Keratinocyte (primary cell): Measurements from ENCODE around the gene PICALM. TPM values are rescaled to one million over a fixed set of nuclear protein-coding genes. Genes with fewer than 3 reads are reported as not detected.

Source experiments
- DNase-seq: peaks from one replicate; pipeline ENCODE4 v3.0.0-alpha.2; 2011; ENCODE audit warnings: low read depth, missing footprints, low spot score
- FAIRE-seq: peaks from 2 replicates; lab custom pipeline; 2011; peaks lifted over from hg19 to GRCh38; lab: Jason Lieb, UNC
- H2AFZ ChIP-seq: 2 replicates; pipeline ENCODE4 v1.6.0; 2012; ENCODE audit warnings: low read length, control low read depth, inconsistent platforms; ENCODE audit not compliant: control insufficient read depth
- H3K27ac ChIP-seq: 2 replicates; pipeline ENCODE4 v1.5.1; 2011; ENCODE audit warnings: low read length; ENCODE audit not compliant: control insufficient read depth, insufficient read depth
- H3K27me3 ChIP-seq: 3 replicates; pipeline ENCODE4 v1.6.0; 2011; ENCODE audit warnings: low read length; ENCODE audit not compliant: control insufficient read depth, insufficient read depth; ENCODE audit errors: extremely low read depth
- H3K36me3 ChIP-seq, 2 experiments: 2 replicates in 1 of 2; 3 replicates in 1 of 2; pipeline ENCODE4 v1.5.1; 2011; ENCODE audit warnings: low read length in 2 of 2, mild to moderate bottlenecking in 1 of 2; ENCODE audit not compliant: control insufficient read depth in 2 of 2, insufficient read depth in 2 of 2; ENCODE audit errors: extremely low read depth in 1 of 2
- H3K4me1 ChIP-seq: 3 replicates; pipeline ENCODE4 v1.5.1; 2011; ENCODE audit warnings: low read length; ENCODE audit not compliant: control insufficient read depth, insufficient read depth; ENCODE audit errors: extremely low read depth
- H3K4me2 ChIP-seq: 3 replicates; pipeline ENCODE4 v1.6.0; 2011; ENCODE audit warnings: low read depth, low read length; ENCODE audit not compliant: control insufficient read depth, insufficient read depth; ENCODE audit errors: extremely low read depth
- H3K4me3 ChIP-seq, 3 experiments: fragments of 200-600 bp in 1 of 3; sonication (generic) in 1 of 3; 2 replicates in 2 of 3; 3 replicates in 1 of 3; pipeline ENCODE4 v1.5.1; 2011 to 2016; ENCODE audit warnings: low read length in 3 of 3, mild to moderate bottlenecking in 3 of 3, control low read depth in 2 of 3, inconsistent platforms in 1 of 3, low read depth in 1 of 3, mixed read lengths in 1 of 3, mixed run types in 1 of 3, moderate library complexity in 1 of 3; ENCODE audit not compliant: control insufficient read depth in 2 of 3, insufficient read depth in 2 of 3; ENCODE audit errors: extremely low read depth in 1 of 3
- H3K79me2 ChIP-seq: 2 replicates; pipeline ENCODE4 v1.6.0; 2012; ENCODE audit warnings: low read length; ENCODE audit not compliant: control insufficient read depth, insufficient read depth
- H3K9ac ChIP-seq: 3 replicates; pipeline ENCODE4 v1.6.0; 2011; ENCODE audit warnings: low read length; ENCODE audit not compliant: control insufficient read depth, insufficient read depth; ENCODE audit errors: extremely low read depth
- H3K9me1 ChIP-seq: 3 replicates; pipeline ENCODE4 v1.6.0; 2011; ENCODE audit warnings: low read length; ENCODE audit not compliant: control insufficient read depth, insufficient read depth; ENCODE audit errors: extremely low read depth
- H3K9me3 ChIP-seq: 2 replicates; pipeline ENCODE4 v1.5.1; 2012; ENCODE audit warnings: low read depth, low read length; ENCODE audit not compliant: control insufficient read depth
- H4K20me1 ChIP-seq: 3 replicates; pipeline ENCODE4 v1.6.0; 2011; ENCODE audit warnings: low read length; ENCODE audit not compliant: control insufficient read depth, insufficient read depth; ENCODE audit errors: extremely low read depth
- CTCF ChIP-seq, 3 experiments: IDR thresholded peaks in 1 of 3; conservative IDR thresholded peaks in 1 of 3; optimal IDR thresholded peaks in 1 of 3; 2 replicates in 2 of 3; 3 replicates in 1 of 3; pipeline versions ENCODE3 to v1.5.1; 2011; ENCODE audit warnings: low read length in 3 of 3, mild to moderate bottlenecking in 3 of 3, moderate library complexity in 2 of 3, control low read depth in 1 of 3, inconsistent platforms in 1 of 3; ENCODE audit not compliant: insufficient read depth in 2 of 3; ENCODE audit errors: extremely low read depth in 1 of 3
- EZH2 ChIP-seq: IDR thresholded peaks from one replicate; pipeline ENCODE4 v1.6.1; 2012; ENCODE audit warnings: inconsistent platforms, mild to moderate bottlenecking, low read length, moderate library complexity
- dilution Hi-C: fragments of 300-500 bp; cut with MboI; formaldehyde crosslinking; loops from one replicate; pipeline ENCODE4 v1.7.0; 2020; ENCODE audit warnings: low sequenced_read_pairs; ENCODE audit not compliant: extremely low pct_ligation_motif_present
- polyA plus RNA-seq, 5 experiments: library from polyadenylated mRNA; depleted of rRNA in 3 of 5; stranded (reverse) in 3 of 5; stranded (forward) in 1 of 5; unstranded in 1 of 5; fragments of >200 nt; gene quantifications; 1 replicate in 1 of 5; 2 replicates in 3 of 5; 3 replicates in 1 of 5; pipeline versions ENCODE4 v1.2.1 to v1.2.3, GENCODE V29; 2011 to 2012; ENCODE audit warnings: missing spikeins in 2 of 5, low read depth in 1 of 5, low replicate concordance in 1 of 5

Gene PICALM
- polyA plus RNA-seq, 1 donor (not counting 4 experiments of a cell fraction or from before 2014, with no cell fraction given): 293 TPM

GRCh38 chr11:85989746-85990145 lies 79.1 kb downstream of the PICALM start:
- H3K27me3 ChIP-seq: no peaks in the 10 kb centered on the region
- H3K9me1 ChIP-seq: no peaks in the 10 kb centered on the region
- peaks cover 6% of the 10 kb centered on the region for H3K79me2 ChIP-seq
- dilution Hi-C loops: no loop called here
- DNase-seq (no peak), FAIRE-seq (no peak)
- no peak overlapping the region for H3K4me3 ChIP-seq
- no peaks in the 10 kb centered on the region for H4K20me1 ChIP-seq
- H3K4me2 ChIP-seq: no peak overlapping the region
- H3K36me3 ChIP-seq: peaks cover 4 to 8% of the 10 kb centered on the region in 2 experiments
- H3K9ac ChIP-seq: no peak overlapping the region
- H3K9me3 ChIP-seq: no peaks in the 10 kb centered on the region
- H2AFZ ChIP-seq: no peak overlapping the region
- H3K27ac ChIP-seq: no peak overlapping the region
- H3K4me1 ChIP-seq: no peaks in the 10 kb centered on the region
- TF ChIP-seq CTCF (optimal IDR thresholded peaks at IDR 0.05 in 1 of 3, IDR thresholded peaks at IDR 0.05 in 1 of 3, conservative IDR thresholded peaks at IDR 0.05 in 1 of 3; ENCODE audit: extremely low read depth in 1 of 3, insufficient read depth in 2 of 3, low read length in 3 of 3) (no peak), EZH2 (no peak)

- H3K9me1 ChIP-seq: no peaks in the 10 kb centered on the region
- no peaks in the 10 kb centered on the region for H4K20me1 ChIP-seq
- no peaks in the 10 kb centered on the region for H3K27me3 ChIP-seq
- H3K27ac ChIP-seq: no peak overlapping the region
- no peaks in the 10 kb centered on the region for H3K9me3 ChIP-seq
- H2AFZ ChIP-seq: no peak overlapping the region
- H3K4me1 ChIP-seq: no peaks in the 10 kb centered on the region
- H3K4me3 ChIP-seq: no peak overlapping the region
- DNase-seq: no peak
- H3K36me3 ChIP-seq: peaks cover 3 to 4% of the 10 kb centered on the region in 2 experiments
- peaks cover 6% of the 10 kb centered on the region for H3K79me2 ChIP-seq
- dilution Hi-C loops: no loop called here
- no peak for FAIRE-seq
- no peak overlapping the region for H3K4me2 ChIP-seq
- TF ChIP-seq EZH2: no peak
- TF ChIP-seq CTCF (optimal IDR thresholded peaks at IDR 0.05 in 1 of 3, IDR thresholded peaks at IDR 0.05 in 1 of 3, conservative IDR thresholded peaks at IDR 0.05 in 1 of 3; ENCODE audit: extremely low read depth in 1 of 3, insufficient read depth in 2 of 3, low read length in 3 of 3): no peak
- no peak overlapping the region for H3K9ac ChIP-seq
Observed at GRCh38 chr11:85988780-85989179, 80.1 kb downstream of the PICALM start.
